Mucosa of descending colon (tissue), 3 donors: ENCODE results near the gene PGM1. TPM values are rescaled to one million over a fixed set of nuclear protein-coding genes. Genes with fewer than 3 reads are reported as not detected.

Experiments
- ATAC-seq: fragments of 200-7000 bp; cut with Tn5 transposase; one replicate; pipeline ENCODE4 v1.9.1; 2020; ENCODE audit warnings: mild to moderate bottlenecking, moderate library complexity
- DNase-seq, 3 donors: peaks; one replicate each; pipeline ENCODE4 v3.0.0-alpha.2; 2020
- H3K36me3 ChIP-seq: fragments of 200-600 bp; one replicate; pipeline ENCODE4 v1.8.0; 2021; ENCODE audit warnings: low read depth, mild to moderate bottlenecking
- H3K4me1 ChIP-seq: fragments of 200-600 bp; one replicate; pipeline ENCODE4 v1.8.0; 2021; ENCODE audit warnings: low read depth, mild to moderate bottlenecking
- H3K4me3 ChIP-seq: fragments of 200-600 bp; one replicate; pipeline ENCODE4 v1.8.0; 2021; ENCODE audit warnings: mild to moderate bottlenecking
- H3K9me3 ChIP-seq: fragments of 200-600 bp; one replicate; pipeline ENCODE4 v1.8.0; 2021; ENCODE audit warnings: mild to moderate bottlenecking
- intact Hi-C, 2 donors: fragments of 100-400 bp; cut with DNase I in 1 of 2; cut with micrococcal nuclease in 1 of 2; formaldehyde crosslinking; loops; one replicate each; pipeline versions ENCODE4 v1.11.0 to v1.11.1; 2022; cut with DNase I, micrococcal nuclease
- total RNA-seq, 3 donors: library from RNA; stranded (reverse); fragmentation: NEBNext Ultra II Directional in 2 of 3; extraction: Animal tissue kit (Norgen Biotek cat#: 25700) in 2 of 3; gene quantifications; one replicate each; pipeline versions ENCODE4 v1.2.1 to v1.2.4, GENCODE V29; 2021 to 2023
- TF ChIP-seq, protein P1 (sequence below): fragments of 200-600 bp; IDR thresholded peaks from one replicate; pipeline ENCODE4 v1.8.0; 2022; ENCODE audit warnings: antibody characterized with exemption, mild to moderate bottlenecking
- donor health status: DM: no; HTN: no; CAD: no; lungs with moderate emphysema.
- donor health status: DM: no; HTN: no; CAD: no.
- donor health status: DM: no; HTN: yes; CAD: no.

The PGM1 gene
- total RNA-seq, 3 donors from 2014 or later = 81.0 to 116 (median 87.3) TPM

DNA sequence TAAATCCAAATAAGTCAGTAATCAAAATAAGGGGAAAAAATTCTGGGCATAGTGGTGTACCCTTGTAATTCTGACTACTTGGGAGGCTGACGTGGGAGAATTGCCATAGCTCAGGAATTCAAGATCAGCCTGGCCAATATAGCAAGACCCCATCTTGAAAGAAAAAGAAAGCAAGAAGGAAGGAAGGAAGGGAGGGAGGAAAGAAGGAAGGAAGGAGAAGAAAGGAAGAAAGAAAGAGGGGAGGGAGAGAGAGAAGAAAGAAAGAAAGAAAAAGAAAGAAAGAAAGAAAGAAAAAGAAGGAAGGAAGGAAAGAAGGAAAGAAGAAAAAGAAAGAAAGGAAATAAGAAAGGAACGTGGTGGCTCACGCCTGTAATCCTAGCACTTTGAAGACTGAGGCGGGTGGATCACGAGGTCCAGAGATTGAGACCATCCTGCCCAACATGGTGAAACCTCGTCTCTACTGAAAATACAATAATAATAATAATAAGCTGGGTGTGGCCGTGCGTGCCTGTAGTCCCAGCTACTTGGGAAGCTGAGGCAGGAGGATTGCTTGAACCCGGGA, 116.1 kb downstream of the PGM1 start:
- DNase-seq = no peak
- ATAC-seq = no peak
- intact Hi-C loops = no loop called here
- TF ChIP-seq, protein P1, sequence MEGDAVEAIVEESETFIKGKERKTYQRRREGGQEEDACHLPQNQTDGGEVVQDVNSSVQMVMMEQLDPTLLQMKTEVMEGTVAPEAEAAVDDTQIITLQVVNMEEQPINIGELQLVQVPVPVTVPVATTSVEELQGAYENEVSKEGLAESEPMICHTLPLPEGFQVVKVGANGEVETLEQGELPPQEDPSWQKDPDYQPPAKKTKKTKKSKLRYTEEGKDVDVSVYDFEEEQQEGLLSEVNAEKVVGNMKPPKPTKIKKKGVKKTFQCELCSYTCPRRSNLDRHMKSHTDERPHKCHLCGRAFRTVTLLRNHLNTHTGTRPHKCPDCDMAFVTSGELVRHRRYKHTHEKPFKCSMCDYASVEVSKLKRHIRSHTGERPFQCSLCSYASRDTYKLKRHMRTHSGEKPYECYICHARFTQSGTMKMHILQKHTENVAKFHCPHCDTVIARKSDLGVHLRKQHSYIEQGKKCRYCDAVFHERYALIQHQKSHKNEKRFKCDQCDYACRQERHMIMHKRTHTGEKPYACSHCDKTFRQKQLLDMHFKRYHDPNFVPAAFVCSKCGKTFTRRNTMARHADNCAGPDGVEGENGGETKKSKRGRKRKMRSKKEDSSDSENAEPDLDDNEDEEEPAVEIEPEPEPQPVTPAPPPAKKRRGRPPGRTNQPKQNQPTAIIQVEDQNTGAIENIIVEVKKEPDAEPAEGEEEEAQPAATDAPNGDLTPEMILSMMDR = no peak
- Histone ChIP-seq H3K4me1 (peaks cover 5% of the 10 kb centered on the region), H3K36me3 (no peaks in the 10 kb centered on the region), H3K9me3 (no peaks in the 10 kb centered on the region), H3K4me3 (no peak overlapping the region)

Other genes with a start within 250 kb of the PGM1 start
- gene ALG6, start 225.8 kb upstream of the PGM1 start, total RNA-seq = 10 to 100 TPM in 2 of 3 donors, 1 to 10 TPM in 1; 9.2 to 14.5 (median 13.7) TPM
- gene ITGB3BP, start 70.2 kb upstream of the PGM1 start, total RNA-seq = 10 to 100 TPM; 11.8 to 16.8 (median 12.9) TPM
- gene EFCAB7, start 69.9 kb upstream of the PGM1 start, total RNA-seq = 1 to 10 TPM; 3.9 to 5.2 (median 4.9) TPM
- gene ROR1, start 180.6 kb downstream of the PGM1 start, total RNA-seq = 10 to 100 TPM in 1 of 3 donors, 1 to 10 TPM in 2; 3.1 to 19.8 (median 3.4) TPM